Measurements from ENCODE around the gene PYGO2. TPM values are rescaled to one million over a fixed set of nuclear protein-coding genes. Genes with fewer than 3 reads are reported as not detected.

Gene PYGO2
- total RNA-seq, 1 experiment from 2014 or later, result 37.4 TPM

GRCh38 chr1:154936555-154937084 lies 25.0 kb downstream of the PYGO2 start, which contains the start of gene PMVK (continued):
- TF ChIP-seq ATF2 (CRISPR knock-in tag; IDR thresholded peaks at IDR 0.05; ENCODE audit: borderline replicate concordance, low read depth) (no peak; the same call in 1 of the 2 replicates), CREM (CRISPR knock-in tag; IDR thresholded peaks at IDR 0.05) (peak; percentile 24; the same call in 1 of the 2 replicates), SMAD4 (CRISPR knock-in tag; IDR thresholded peaks at IDR 0.05) (0 out of 2 replicates have a peak, but pooled peaks have one; percentile 77), TCF7 (CRISPR knock-in tag; IDR thresholded peaks at IDR 0.05; ENCODE audit: low read depth) (0 out of 2 replicates have a peak, but pooled peaks have one; percentile 88), ZNF263 (CRISPR knock-in tag; IDR thresholded peaks at IDR 0.05; ENCODE audit: low read depth) (peak; percentile 64; the same call in 1 of the 2 replicates), ZNF423 (CRISPR knock-in tag; IDR thresholded peaks at IDR 0.05) (peak; percentile 17; the same call in 1 of the 2 replicates), ZNF416 (CRISPR knock-in tag; IDR thresholded peaks at IDR 0.05) (no peak), NFATC4 (CRISPR knock-in tag; IDR thresholded peaks at IDR 0.05) (no peak), ZNF671 (CRISPR knock-in tag; IDR thresholded peaks at IDR 0.05) (no peak), FOXJ3 (CRISPR knock-in tag; IDR thresholded peaks at IDR 0.05; ENCODE audit: borderline replicate concordance) (0 out of 2 replicates have a peak, but pooled peaks have one; percentile 87), TEAD1 (CRISPR knock-in tag; IDR thresholded peaks at IDR 0.05) (peak; percentile 98), ZNF232 (CRISPR knock-in tag; IDR thresholded peaks at IDR 0.05) (peak; percentile 99), SP1 (CRISPR knock-in tag; conservative IDR thresholded peaks at IDR 0.05) (peak; percentile 80), ZNF121 (CRISPR knock-in tag; IDR thresholded peaks at IDR 0.05) (peak; percentile 84), SMAD3 (CRISPR knock-in tag; IDR thresholded peaks at IDR 0.05; ENCODE audit: borderline replicate concordance) (peak; percentile 99), RORB (CRISPR knock-in tag; IDR thresholded peaks at IDR 0.05) (no peak), NFE2L1 (CRISPR knock-in tag; IDR thresholded peaks at IDR 0.05) (peak; percentile 99; the same call in 1 of the 2 replicates), OVOL2 (CRISPR knock-in tag; IDR thresholded peaks at IDR 0.05; ENCODE audit: borderline replicate concordance) (no peak), NR1H2 (CRISPR knock-in tag; IDR thresholded peaks at IDR 0.05) (peak; percentile 86), CREB1 (CRISPR knock-in tag; IDR thresholded peaks at IDR 0.05) (peak; percentile 95), NFYB (CRISPR knock-in tag; conservative IDR thresholded peaks at IDR 0.05; ENCODE audit: low read depth) (no peak; the same call in 1 of the 2 replicates), ZSCAN18 (CRISPR knock-in tag; IDR thresholded peaks at IDR 0.05) (no peak), FOXK1 (CRISPR knock-in tag; IDR thresholded peaks at IDR 0.05) (peak; percentile 97), EMX1 (CRISPR knock-in tag; IDR thresholded peaks at IDR 0.05) (no peak), ESRRA (CRISPR knock-in tag; IDR thresholded peaks at IDR 0.05; ENCODE audit: borderline replicate concordance) (peak; percentile 94), MXD4 (CRISPR knock-in tag; IDR thresholded peaks at IDR 0.05; ENCODE audit: borderline replicate concordance) (no peak)
- TF ChIP-seq, protein P1, sequence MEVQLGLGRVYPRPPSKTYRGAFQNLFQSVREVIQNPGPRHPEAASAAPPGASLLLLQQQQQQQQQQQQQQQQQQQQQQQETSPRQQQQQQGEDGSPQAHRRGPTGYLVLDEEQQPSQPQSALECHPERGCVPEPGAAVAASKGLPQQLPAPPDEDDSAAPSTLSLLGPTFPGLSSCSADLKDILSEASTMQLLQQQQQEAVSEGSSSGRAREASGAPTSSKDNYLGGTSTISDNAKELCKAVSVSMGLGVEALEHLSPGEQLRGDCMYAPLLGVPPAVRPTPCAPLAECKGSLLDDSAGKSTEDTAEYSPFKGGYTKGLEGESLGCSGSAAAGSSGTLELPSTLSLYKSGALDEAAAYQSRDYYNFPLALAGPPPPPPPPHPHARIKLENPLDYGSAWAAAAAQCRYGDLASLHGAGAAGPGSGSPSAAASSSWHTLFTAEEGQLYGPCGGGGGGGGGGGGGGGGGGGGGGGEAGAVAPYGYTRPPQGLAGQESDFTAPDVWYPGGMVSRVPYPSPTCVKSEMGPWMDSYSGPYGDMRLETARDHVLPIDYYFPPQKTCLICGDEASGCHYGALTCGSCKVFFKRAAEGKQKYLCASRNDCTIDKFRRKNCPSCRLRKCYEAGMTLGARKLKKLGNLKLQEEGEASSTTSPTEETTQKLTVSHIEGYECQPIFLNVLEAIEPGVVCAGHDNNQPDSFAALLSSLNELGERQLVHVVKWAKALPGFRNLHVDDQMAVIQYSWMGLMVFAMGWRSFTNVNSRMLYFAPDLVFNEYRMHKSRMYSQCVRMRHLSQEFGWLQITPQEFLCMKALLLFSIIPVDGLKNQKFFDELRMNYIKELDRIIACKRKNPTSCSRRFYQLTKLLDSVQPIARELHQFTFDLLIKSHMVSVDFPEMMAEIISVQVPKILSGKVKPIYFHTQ (CRISPR knock-in tag; IDR thresholded peaks at IDR 0.05), result no peak
- TF ChIP-seq, protein P2, sequence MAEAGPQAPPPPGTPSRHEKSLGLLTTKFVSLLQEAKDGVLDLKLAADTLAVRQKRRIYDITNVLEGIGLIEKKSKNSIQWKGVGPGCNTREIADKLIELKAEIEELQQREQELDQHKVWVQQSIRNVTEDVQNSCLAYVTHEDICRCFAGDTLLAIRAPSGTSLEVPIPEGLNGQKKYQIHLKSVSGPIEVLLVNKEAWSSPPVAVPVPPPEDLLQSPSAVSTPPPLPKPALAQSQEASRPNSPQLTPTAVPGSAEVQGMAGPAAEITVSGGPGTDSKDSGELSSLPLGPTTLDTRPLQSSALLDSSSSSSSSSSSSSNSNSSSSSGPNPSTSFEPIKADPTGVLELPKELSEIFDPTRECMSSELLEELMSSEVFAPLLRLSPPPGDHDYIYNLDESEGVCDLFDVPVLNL (CRISPR knock-in tag; IDR thresholded peaks at IDR 0.05; ENCODE audit: borderline replicate concordance, low read depth), result peak; percentile 32; the same call in 1 of the 2 replicates
- TF ChIP-seq, protein P3, sequence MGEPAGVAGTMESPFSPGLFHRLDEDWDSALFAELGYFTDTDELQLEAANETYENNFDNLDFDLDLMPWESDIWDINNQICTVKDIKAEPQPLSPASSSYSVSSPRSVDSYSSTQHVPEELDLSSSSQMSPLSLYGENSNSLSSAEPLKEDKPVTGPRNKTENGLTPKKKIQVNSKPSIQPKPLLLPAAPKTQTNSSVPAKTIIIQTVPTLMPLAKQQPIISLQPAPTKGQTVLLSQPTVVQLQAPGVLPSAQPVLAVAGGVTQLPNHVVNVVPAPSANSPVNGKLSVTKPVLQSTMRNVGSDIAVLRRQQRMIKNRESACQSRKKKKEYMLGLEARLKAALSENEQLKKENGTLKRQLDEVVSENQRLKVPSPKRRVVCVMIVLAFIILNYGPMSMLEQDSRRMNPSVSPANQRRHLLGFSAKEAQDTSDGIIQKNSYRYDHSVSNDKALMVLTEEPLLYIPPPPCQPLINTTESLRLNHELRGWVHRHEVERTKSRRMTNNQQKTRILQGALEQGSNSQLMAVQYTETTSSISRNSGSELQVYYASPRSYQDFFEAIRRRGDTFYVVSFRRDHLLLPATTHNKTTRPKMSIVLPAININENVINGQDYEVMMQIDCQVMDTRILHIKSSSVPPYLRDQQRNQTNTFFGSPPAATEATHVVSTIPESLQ (CRISPR knock-in tag; IDR thresholded peaks at IDR 0.05), result 0 out of 2 replicates have a peak, but pooled peaks have one; percentile 77
- TF ChIP-seq, protein P4, sequence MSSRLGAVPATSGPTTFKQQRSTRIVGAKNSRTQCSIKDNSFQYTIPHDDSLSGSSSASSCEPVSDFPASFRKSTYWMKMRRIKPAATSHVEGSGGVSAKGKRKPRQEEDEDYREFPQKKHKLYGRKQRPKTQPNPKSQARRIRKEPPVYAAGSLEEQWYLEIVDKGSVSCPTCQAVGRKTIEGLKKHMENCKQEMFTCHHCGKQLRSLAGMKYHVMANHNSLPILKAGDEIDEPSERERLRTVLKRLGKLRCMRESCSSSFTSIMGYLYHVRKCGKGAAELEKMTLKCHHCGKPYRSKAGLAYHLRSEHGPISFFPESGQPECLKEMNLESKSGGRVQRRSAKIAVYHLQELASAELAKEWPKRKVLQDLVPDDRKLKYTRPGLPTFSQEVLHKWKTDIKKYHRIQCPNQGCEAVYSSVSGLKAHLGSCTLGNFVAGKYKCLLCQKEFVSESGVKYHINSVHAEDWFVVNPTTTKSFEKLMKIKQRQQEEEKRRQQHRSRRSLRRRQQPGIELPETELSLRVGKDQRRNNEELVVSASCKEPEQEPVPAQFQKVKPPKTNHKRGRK (CRISPR knock-in tag; IDR thresholded peaks at IDR 0.05; ENCODE audit: borderline replicate concordance), result no peak

All from WTC11 (cell line).